SJSA1 (cell line): Measurements from ENCODE around the gene KCNC3. TPM values are rescaled to one million over a fixed set of nuclear protein-coding genes. Genes with fewer than 3 reads are reported as not detected.
A peak's percentile ranks its signal among the peaks of the same experiment; 100 is the strongest.
"Not testable (repeated sequence)": the region's sequence is repeated elsewhere in the genome, so short reads cannot be mapped to it uniquely, and the experiment has no call there.

Experiments used
- DNase-seq, 2 experiments: peaks; one replicate each; pipeline ENCODE4 v3.0.0-alpha.2; 2015 to 2020; ENCODE audit warnings: low spot score in 2 of 2, low read depth in 1 of 2
- H3K27ac ChIP-seq: fragments of 250-450 bp; sonication (Bioruptor Pico); 2 replicates; pipeline ENCODE4 v1.5.1; 2020; ENCODE audit warnings: mild to moderate bottlenecking, moderate library complexity
- H3K27me3 ChIP-seq: fragments of 250-450 bp; sonication (Bioruptor Pico); replicated peaks from 2 replicates; pipeline ENCODE4 v1.5.1; 2020; ENCODE audit warnings: mild to moderate bottlenecking, moderate library complexity
- H3K36me3 ChIP-seq: fragments of 250-450 bp; sonication (Bioruptor Pico); 2 replicates; pipeline ENCODE4 v1.5.1; 2020; ENCODE audit warnings: mild to moderate bottlenecking
- H3K4me1 ChIP-seq: fragments of 250-450 bp; sonication (Bioruptor Pico); replicated peaks from 2 replicates; pipeline ENCODE4 v1.6.1; 2021; ENCODE audit warnings: mild to moderate bottlenecking
- H3K4me3 ChIP-seq: fragments of 250-450 bp; sonication (Bioruptor Pico); 2 replicates; pipeline ENCODE4 v1.5.1; 2020; ENCODE audit warnings: mild to moderate bottlenecking
- H3K9me3 ChIP-seq: fragments of 250-450 bp; sonication (Bioruptor Pico); replicated peaks from 2 replicates; pipeline ENCODE4 v1.5.1; 2020; ENCODE audit warnings: mild to moderate bottlenecking
- total RNA-seq: library from RNA; depleted of rRNA; stranded (reverse); fragments of >200 nt; shearing (Covaris generic); gene quantifications from 2 replicates; pipeline ENCODE4 v1.2.3, GENCODE V29; 2014

The KCNC3 gene
- total RNA-seq, 1 experiment from 2014 or later = not detected

GRCh38 chr19:50361290-50362029 is 32.3 kb upstream of the KCNC3 start:
- DNase-seq = no peak
- Histone ChIP-seq H3K27ac (no peak overlapping the region), H3K4me1 (no peaks in the 10 kb centered on the region), H3K9me3 (no peaks in the 10 kb centered on the region; the same call in 1 of the 2 replicates), H3K36me3 (no peaks in the 10 kb centered on the region), H3K4me3 (no peak overlapping the region), H3K27me3 (no peaks in the 10 kb centered on the region; the same call in 1 of the 2 replicates)

- no peak overlapping the region for H3K27ac ChIP-seq
- H3K36me3 ChIP-seq = no peaks in the 10 kb centered on the region
- peaks cover 3% of the 10 kb centered on the region; the same call in 1 of the 2 replicates for H3K27me3 ChIP-seq
- no peaks in the 10 kb centered on the region for H3K4me1 ChIP-seq
- no peaks in the 10 kb centered on the region; the same call in 1 of the 2 replicates for H3K9me3 ChIP-seq
- H3K4me3 ChIP-seq = no peak overlapping the region
- no peak for DNase-seq
Measured at GRCh38 chr19:50359328-50359818, 30.2 kb upstream of the KCNC3 start.

- no peaks in the 10 kb centered on the region for H3K36me3 ChIP-seq
Measured at GRCh38 chr19:50358483-50359327, 29.5 kb upstream of the KCNC3 start.

GRCh38 chr19:50357178-50358100 is 28.3 kb upstream of the KCNC3 start:
- no peak overlapping the region for H3K27ac ChIP-seq
- H3K4me1 ChIP-seq = no peaks in the 10 kb centered on the region
- no peaks in the 10 kb centered on the region; the same call in 1 of the 2 replicates for H3K9me3 ChIP-seq
- no peak overlapping the region for H3K4me3 ChIP-seq
- peaks cover 7% of the 10 kb centered on the region; the same call in 1 of the 2 replicates for H3K27me3 ChIP-seq
- peak in 1 of 2 experiments; percentile 27 for DNase-seq
- no peaks in the 10 kb centered on the region for H3K36me3 ChIP-seq

More at GRCh38 chr19:50358483-50359327, 29.5 kb upstream of the KCNC3 start:
- no peak for DNase-seq
- Histone ChIP-seq H3K27me3 (peaks cover 3% of the 10 kb centered on the region; the same call in 1 of the 2 replicates), H3K9me3 (no peaks in the 10 kb centered on the region; the same call in 1 of the 2 replicates), H3K27ac (no peak overlapping the region), H3K4me1 (no peaks in the 10 kb centered on the region), H3K4me3 (no peak overlapping the region)

GRCh38 chr19:50356691-50357177 is 27.6 kb upstream of the KCNC3 start:
- Histone ChIP-seq H3K9me3 (no peaks in the 10 kb centered on the region; the same call in 1 of the 2 replicates), H3K27me3 (peaks cover 11% of the 10 kb centered on the region; the same call in 1 of the 2 replicates), H3K4me3 (no peak overlapping the region), H3K36me3 (no peaks in the 10 kb centered on the region), H3K4me1 (no peaks in the 10 kb centered on the region), H3K27ac (no peak overlapping the region)
- DNase-seq = no peak

GRCh38 chr19:50353487-50353880 is 24.3 kb upstream of the KCNC3 start:
- DNase-seq, H3K36me3 ChIP-seq, H3K27ac ChIP-seq, H3K9me3 ChIP-seq, H3K4me1 ChIP-seq, H3K4me3 ChIP-seq: not testable (repeated sequence)
- peaks cover 11% of the 10 kb centered on the region for H3K27me3 ChIP-seq

GRCh38 chr19:50352242-50352641 is 23.1 kb upstream of the KCNC3 start:
- no peaks in the 10 kb centered on the region for H3K9me3 ChIP-seq
- H3K27ac ChIP-seq = no peak overlapping the region
- H3K4me3 ChIP-seq = no peak overlapping the region
- no peaks in the 10 kb centered on the region for H3K36me3 ChIP-seq
- no peak for DNase-seq
- H3K4me1 ChIP-seq = no peaks in the 10 kb centered on the region
- H3K27me3 ChIP-seq = peaks cover 11% of the 10 kb centered on the region; the same call in 1 of the 2 replicates

GRCh38 chr19:50349277-50350057 is 20.3 kb upstream of the KCNC3 start:
- Histone ChIP-seq H3K27ac (no peak overlapping the region), H3K9me3 (no peaks in the 10 kb centered on the region), H3K4me3 (no peak overlapping the region), H3K4me1 (no peaks in the 10 kb centered on the region), H3K36me3 (no peaks in the 10 kb centered on the region), H3K27me3 (peaks cover 8% of the 10 kb centered on the region; the same call in 1 of the 2 replicates)
- no peak for DNase-seq

- H3K36me3 ChIP-seq, DNase-seq, H3K27me3 ChIP-seq, H3K27ac ChIP-seq, H3K4me1 ChIP-seq, H3K9me3 ChIP-seq, H3K4me3 ChIP-seq: not testable (repeated sequence)
Measured at GRCh38 chr19:50347089-50347581, 18.0 kb upstream of the KCNC3 start.

GRCh38 chr19:50344661-50345318 is 15.6 kb upstream of the KCNC3 start:
- Histone ChIP-seq H3K9me3 (no peaks in the 10 kb centered on the region; the same call in 1 of the 2 replicates), H3K4me3 (no peak overlapping the region), H3K27ac (no peak overlapping the region), H3K36me3 (no peaks in the 10 kb centered on the region), H3K27me3 (no peaks in the 10 kb centered on the region; the same call in 1 of the 2 replicates), H3K4me1 (no peaks in the 10 kb centered on the region)
- DNase-seq = no peak

- no peak overlapping the region for H3K27ac ChIP-seq
- no peaks in the 10 kb centered on the region for H3K36me3 ChIP-seq
- no peak overlapping the region for H3K4me3 ChIP-seq
- DNase-seq = no peak
- no peaks in the 10 kb centered on the region for H3K4me1 ChIP-seq
- no peaks in the 10 kb centered on the region; the same call in 1 of the 2 replicates for H3K9me3 ChIP-seq
- H3K27me3 ChIP-seq = 0 out of 2 replicates have a peak, but pooled peaks cover 3% of the 10 kb centered on the region
Measured at GRCh38 chr19:50341091-50341564, 12.0 kb upstream of the KCNC3 start.
